HepG2 (cell line): Measurements from ENCODE around the gene SS18L1. TPM values are rescaled to one million over a fixed set of nuclear protein-coding genes. Genes with fewer than 3 reads are reported as not detected.

ENCODE experiments used
- ARID3A ChIP-seq: IDR thresholded peaks from 2 replicates; pipeline ENCODE4 v1.6.1; 2012; ENCODE audit warnings: low read depth, low read length, improper control_type of control experiment
- BRD4 ChIP-seq: sonication (generic); formaldehyde crosslinking; IDR thresholded peaks from 2 replicates; pipeline ENCODE4 v1.4.0; 2020; ENCODE audit warnings: missing genetic modification reagents
- CCAR2 ChIP-seq: fragments of 200-400 bp; formaldehyde crosslinking; optimal IDR thresholded peaks from 2 replicates; pipeline ENCODE3; 2018; ENCODE audit warnings: low read depth, mild to moderate bottlenecking, low read length, moderate library complexity
- DMTF1 ChIP-seq: sonication (generic); formaldehyde crosslinking; IDR thresholded peaks from 2 replicates; pipeline ENCODE4 v1.4.0; 2020; ENCODE audit warnings: mild to moderate bottlenecking, missing genetic modification reagents
- ELF4 ChIP-seq: sonication (generic); formaldehyde crosslinking; IDR thresholded peaks from 2 replicates; pipeline ENCODE4 v1.5.0; 2020; ENCODE audit warnings: missing genetic modification reagents, mild to moderate bottlenecking, moderate library complexity, borderline replicate concordance
- GLI4 ChIP-seq: sonication (generic); formaldehyde crosslinking; IDR thresholded peaks from 2 replicates; pipeline ENCODE4 v1.5.1; 2020; ENCODE audit warnings: missing genetic modification reagents, mild to moderate bottlenecking, moderate library complexity, borderline replicate concordance
- KAT8 ChIP-seq: IDR thresholded peaks from 2 replicates; pipeline ENCODE4 v1.6.1; 2016; ENCODE audit warnings: missing genetic modification reagents, missing compliant biosample characterization
- KDM1A ChIP-seq: IDR thresholded peaks from 2 replicates; pipeline ENCODE4 v1.6.1; 2016; ENCODE audit warnings: missing compliant biosample characterization
- KLF6 ChIP-seq: IDR thresholded peaks from 2 replicates; pipeline ENCODE4 v1.8.0; 2016; ENCODE audit warnings: missing biosample characterization, missing genetic modification reagents
- NBN ChIP-seq: fragments of 450-650 bp; conservative IDR thresholded peaks from 2 replicates; pipeline ENCODE4 v1.6.1; 2017
- RBM22 ChIP-seq: fragments of 200-400 bp; formaldehyde crosslinking; optimal IDR thresholded peaks from 2 replicates; pipeline ENCODE3; 2017; ENCODE audit warnings: mild to moderate bottlenecking, low read length, moderate library complexity
- RNF2 ChIP-seq: fragments of 450-650 bp; conservative IDR thresholded peaks from 2 replicates; pipeline ENCODE4 v1.6.1; 2016; ENCODE audit warnings: low read depth
- SOX5 ChIP-seq: IDR thresholded peaks from 2 replicates; pipeline ENCODE4 v1.6.1; 2016; ENCODE audit warnings: borderline replicate concordance
- TEAD3 ChIP-seq: optimal IDR thresholded peaks from 2 replicates; pipeline ENCODE3; 2016; ENCODE audit warnings: borderline replicate concordance
- U2AF2 ChIP-seq: fragments of 200-400 bp; formaldehyde crosslinking; IDR thresholded peaks from 2 replicates; pipeline ENCODE4 v1.6.1; 2017; ENCODE audit warnings: low read depth, mild to moderate bottlenecking, low read length
- YY1 ChIP-seq: IDR thresholded peaks from 2 replicates; pipeline ENCODE4 v1.6.1; 2011; ENCODE audit warnings: low read length, low read depth, moderate library complexity, mild to moderate bottlenecking; ENCODE audit not compliant: insufficient read depth, insufficient replicate concordance
- ZBTB44 ChIP-seq: sonication (generic); formaldehyde crosslinking; IDR thresholded peaks from 2 replicates; pipeline ENCODE4 v1.4.0; 2020; ENCODE audit warnings: missing genetic modification reagents
- ZNF143 ChIP-seq: sonication (generic); formaldehyde crosslinking; IDR thresholded peaks from 2 replicates; pipeline ENCODE4 v1.4.0; 2020; ENCODE audit warnings: missing genetic modification reagents
- ZNF329 ChIP-seq: sonication (generic); formaldehyde crosslinking; IDR thresholded peaks from 2 replicates; pipeline ENCODE4 v1.9.0; 2021; ENCODE audit warnings: low read depth, mild to moderate bottlenecking, missing genetic modification reagents
- ZNF331 ChIP-seq: sonication (generic); formaldehyde crosslinking; IDR thresholded peaks from 2 replicates; pipeline ENCODE4 v1.4.0; 2020; ENCODE audit warnings: missing genetic modification reagents
- ZNF343 ChIP-seq: sonication (generic); formaldehyde crosslinking; IDR thresholded peaks from 2 replicates; pipeline ENCODE4 v1.4.0; 2020; ENCODE audit warnings: mild to moderate bottlenecking, missing genetic modification reagents
- polyA plus RNA-seq, 8 experiments: library from polyadenylated mRNA; depleted of rRNA in 3 of 8; stranded (reverse) in 7 of 8; unstranded in 1 of 8; fragments of >200 nt; fragmentation: Illumina TruSeq in 4 of 8; extraction: Trizol in 4 of 8; gene quantifications; 2 replicates each; pipeline versions ENCODE4 v1.2.1 to v1.2.3, GENCODE V29; 2011 to 2016; ENCODE audit warnings: low read depth in 4 of 8, missing spikeins in 1 of 8, mixed read lengths in 1 of 8; ENCODE audit not compliant: insufficient read depth in 1 of 8
- total RNA-seq, 5 experiments: library from RNA; depleted of rRNA; stranded (reverse); fragments of >200 nt; fragmentation: Illumina TruSeq; extraction: Trizol; gene quantifications; 2 replicates each; pipeline ENCODE4 v1.2.3, GENCODE V29; 2016; ENCODE audit warnings: low read depth in 1 of 5

Gene SS18L1
- total and polyA plus RNA-seq, 2 of the 13 experiments (the other 11 are each of a cell fraction or from before 2014, with no cell fraction given), result 17.8 to 27.6 TPM

DNA sequence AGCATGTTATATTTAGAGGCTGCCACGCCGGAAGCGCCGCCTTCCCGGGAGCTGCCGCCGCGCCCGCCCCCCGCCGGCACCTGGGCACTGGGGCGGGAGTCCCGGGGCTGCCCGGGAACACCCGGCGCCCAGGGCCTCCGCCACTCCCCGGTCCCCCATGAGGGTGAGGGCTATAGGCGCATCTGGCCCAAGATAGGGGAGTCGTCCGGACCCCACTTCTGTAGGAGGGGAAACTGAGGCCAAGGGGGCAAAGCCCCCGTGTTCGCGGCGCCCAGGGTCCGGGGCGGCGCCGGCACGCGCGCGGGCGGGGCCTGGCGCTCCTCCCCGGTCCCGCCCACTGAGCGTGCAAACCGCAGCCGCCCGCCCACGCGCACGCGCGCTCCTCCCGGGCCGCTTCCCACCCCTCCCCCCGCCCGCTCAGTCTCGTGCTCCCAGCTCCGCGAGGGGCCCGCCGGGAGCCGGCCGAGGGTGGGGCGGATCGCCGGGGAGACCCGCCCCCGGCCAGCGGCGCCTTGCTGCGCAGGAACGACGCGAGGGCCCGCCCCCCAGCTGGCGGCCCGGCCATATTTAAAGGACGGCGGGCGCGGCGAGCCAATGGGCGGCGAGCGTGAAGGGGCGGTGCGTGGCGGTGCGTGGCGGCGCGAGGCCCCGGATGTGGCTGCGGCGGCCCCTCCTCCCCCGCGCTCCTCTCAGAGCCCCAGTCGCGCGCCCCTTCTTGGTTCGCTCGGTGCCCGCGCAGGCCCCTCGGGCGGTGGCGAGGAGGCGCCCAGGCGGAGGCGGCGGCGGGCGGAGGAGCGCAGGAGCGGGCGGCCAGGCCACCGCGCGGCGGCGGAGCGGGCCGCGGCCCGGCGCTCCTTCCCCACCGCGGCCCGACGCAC is 21.6 kb upstream of the SS18L1 start, which contains the start of gene LSM14B (continued):
- TF ChIP-seq ZNF331, result peak; percentile 53
- no peak for TF ChIP-seq KDM1A (CRISPR knock-in tag)
- 0 out of 2 replicates have a peak, but pooled peaks have one; percentile 6 for TF ChIP-seq ELF4 (CRISPR knock-in tag)
- no peak for TF ChIP-seq NBN
- TF ChIP-seq BRD4 (CRISPR knock-in tag), result 0 out of 2 replicates have a peak, but pooled peaks have one; percentile 14
- peak; percentile 77 for TF ChIP-seq RNF2
- TF ChIP-seq U2AF2, result 0 out of 2 replicates have a peak, but pooled peaks have one; percentile 9
- TF ChIP-seq ZNF329 (CRISPR knock-in tag), result no peak; the same call in 1 of the 2 replicates
- TF ChIP-seq GLI4 (CRISPR knock-in tag), result no peak; the same call in 1 of the 2 replicates
- TF ChIP-seq TEAD3 (CRISPR knock-in tag), result peak; percentile 6
- TF ChIP-seq YY1, result peak; percentile 91
- no peak for TF ChIP-seq ZBTB44 (CRISPR knock-in tag)
- peak; percentile 74 for TF ChIP-seq ZNF143
- TF ChIP-seq ZNF343 (CRISPR knock-in tag), result no peak
- peak; percentile 98; the same call in 1 of the 2 replicates for TF ChIP-seq DMTF1 (CRISPR knock-in tag)
- no peak for TF ChIP-seq SOX5 (CRISPR knock-in tag)
- TF ChIP-seq KLF6 (CRISPR knock-in tag), result no peak; the same call in 1 of the 2 replicates
- TF ChIP-seq CCAR2, result no peak
- no peak for TF ChIP-seq RBM22
- TF ChIP-seq ARID3A, result peak; percentile 22; the same call in 1 of the 2 replicates
- TF ChIP-seq KAT8 (CRISPR knock-in tag), result 0 out of 2 replicates have a peak, but pooled peaks have one; percentile 13
